ENCODE measurements around the gene KRT78.

The KRT78 gene

GRCh38 chr12:52838609-52839435, 10.0 kb downstream of the KRT78 start:
- DNase-seq (ENCODE audit: low spot score), result no peak

- DNase-seq (ENCODE audit: low spot score), result no peak
These were observed 10.8 kb downstream of the KRT78 start for GRCh38 chr12:52837781-52838608.

DNA sequence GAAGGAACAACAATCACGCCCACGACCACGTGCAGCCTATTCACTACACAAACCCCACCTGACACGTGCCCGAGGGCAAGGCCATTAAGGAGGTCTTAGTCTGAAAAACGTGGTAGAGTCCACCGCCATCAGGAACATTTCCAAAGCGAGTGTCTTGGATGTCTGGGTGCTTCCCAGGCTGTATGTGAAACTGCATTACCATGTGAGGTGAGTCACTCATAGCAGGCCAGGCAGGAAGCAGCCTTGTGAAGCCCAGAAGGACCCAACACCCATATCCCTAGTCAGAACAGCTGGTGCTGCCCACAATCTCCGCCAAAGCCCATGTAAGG, 11.4 kb downstream of the KRT78 start:
- peak; percentile 39 for DNase-seq (ENCODE audit: low spot score)

- no peak for DNase-seq (ENCODE audit: low spot score)
These were observed 12.0 kb downstream of the KRT78 start for GRCh38 chr12:52836491-52837412.

DNA sequence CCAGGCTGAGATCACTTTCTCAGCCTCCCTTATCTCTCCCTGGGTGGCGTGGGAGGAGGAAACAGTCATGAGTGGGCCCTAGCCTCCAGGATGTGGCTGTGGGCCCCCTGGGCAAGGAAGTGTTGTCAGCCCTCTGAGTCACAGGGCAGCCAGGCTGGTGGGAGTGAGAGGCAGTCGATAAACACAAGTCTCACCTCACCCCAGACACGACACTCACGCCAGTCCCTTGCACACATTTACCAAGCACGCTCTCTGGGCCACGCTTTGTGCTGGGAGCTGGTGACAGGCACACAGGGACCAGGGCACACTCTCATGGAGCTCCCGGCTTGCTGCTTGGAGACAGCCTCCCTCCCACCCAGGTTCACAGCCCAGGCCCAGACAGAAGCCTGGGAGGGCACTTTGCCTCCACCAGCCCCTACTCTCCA, 12.7 kb downstream of the KRT78 start:
- DNase-seq (ENCODE audit: low spot score), result no peak

GRCh38 chr12:52835271-52836041, 13.3 kb downstream of the KRT78 start:
- no peak for DNase-seq (ENCODE audit: low spot score)

- DNase-seq (ENCODE audit: low spot score), result no peak
These were observed 14.1 kb downstream of the KRT78 start for GRCh38 chr12:52834727-52835001.

GRCh38 chr12:52833922-52834726, 14.7 kb downstream of the KRT78 start, which contains the start of gene KRT79:
KRT79 (minus strand) TSS chr12:52834311; CDS start chr12:52834260, 51 bp downstream.
- DNase-seq (ENCODE audit: low spot score), result no peak

DNA sequence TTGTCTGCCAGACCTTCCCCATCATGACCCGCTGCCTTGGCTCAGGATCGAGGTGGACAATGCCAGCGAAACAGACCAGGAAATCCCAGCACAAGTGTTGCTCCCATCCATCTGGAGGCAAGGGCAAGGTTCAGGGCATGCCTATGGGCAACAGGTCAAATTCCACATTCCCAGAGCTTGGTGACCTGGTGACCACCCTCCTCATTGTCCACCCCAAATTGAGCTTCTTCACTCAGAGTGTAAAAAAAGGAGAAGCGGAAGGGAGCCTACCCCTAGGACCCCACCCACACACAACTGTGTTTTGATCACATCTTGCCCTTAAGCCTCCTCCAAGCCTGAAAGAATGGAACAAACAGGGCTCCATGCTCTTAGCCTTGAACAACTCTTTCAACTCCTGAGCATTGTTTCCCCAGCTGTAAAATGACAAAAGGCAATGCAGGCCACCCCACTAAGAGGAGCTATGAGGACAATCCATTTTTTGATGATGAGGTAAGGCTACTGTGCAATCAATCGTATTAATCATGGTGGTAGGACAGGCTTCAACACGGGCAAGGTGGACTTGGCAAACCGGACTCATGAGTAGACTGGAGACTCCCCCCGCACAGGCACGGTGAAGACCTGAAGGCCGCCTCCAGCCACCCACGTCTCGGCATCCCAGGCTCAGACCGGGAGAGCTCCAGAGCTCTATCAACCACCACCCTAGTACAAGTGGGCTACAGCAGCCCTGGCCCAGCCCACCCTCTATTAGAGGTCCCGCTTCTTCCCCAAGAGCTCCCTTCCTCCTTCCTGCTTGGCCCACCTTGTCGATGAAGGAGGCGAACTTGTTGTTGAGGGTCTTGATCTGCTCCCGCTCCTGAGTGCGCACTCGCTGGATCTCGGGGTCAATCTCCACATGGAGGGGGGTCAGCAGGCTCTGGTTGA, 15.5 kb downstream of the KRT78 start:
- no peak for DNase-seq (ENCODE audit: low spot score)

DNA sequence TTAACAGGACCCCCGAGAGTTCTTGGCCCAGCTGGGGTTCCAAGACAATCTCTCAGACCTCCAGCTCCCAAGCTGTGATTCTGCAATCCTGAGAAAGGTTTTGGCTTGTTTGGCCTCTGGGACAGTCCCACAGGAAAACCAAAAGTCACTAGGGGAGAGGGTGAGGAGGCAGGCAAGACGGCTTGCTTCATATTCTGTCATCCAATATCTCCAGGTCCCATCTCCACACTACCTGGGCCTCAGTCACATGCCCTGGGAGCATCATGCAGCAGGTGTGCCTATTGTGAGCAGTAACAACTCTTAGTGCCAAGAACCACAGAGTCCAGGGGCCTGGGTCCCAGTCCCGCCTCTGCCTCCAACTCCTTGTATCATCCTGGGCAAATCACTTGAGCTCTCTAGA, 16.3 kb downstream of the KRT78 start:
- DNase-seq (ENCODE audit: low spot score), result no peak

GRCh38 chr12:52831251-52831650, 17.5 kb downstream of the KRT78 start:
- DNase-seq (ENCODE audit: low spot score), result no peak

DNA sequence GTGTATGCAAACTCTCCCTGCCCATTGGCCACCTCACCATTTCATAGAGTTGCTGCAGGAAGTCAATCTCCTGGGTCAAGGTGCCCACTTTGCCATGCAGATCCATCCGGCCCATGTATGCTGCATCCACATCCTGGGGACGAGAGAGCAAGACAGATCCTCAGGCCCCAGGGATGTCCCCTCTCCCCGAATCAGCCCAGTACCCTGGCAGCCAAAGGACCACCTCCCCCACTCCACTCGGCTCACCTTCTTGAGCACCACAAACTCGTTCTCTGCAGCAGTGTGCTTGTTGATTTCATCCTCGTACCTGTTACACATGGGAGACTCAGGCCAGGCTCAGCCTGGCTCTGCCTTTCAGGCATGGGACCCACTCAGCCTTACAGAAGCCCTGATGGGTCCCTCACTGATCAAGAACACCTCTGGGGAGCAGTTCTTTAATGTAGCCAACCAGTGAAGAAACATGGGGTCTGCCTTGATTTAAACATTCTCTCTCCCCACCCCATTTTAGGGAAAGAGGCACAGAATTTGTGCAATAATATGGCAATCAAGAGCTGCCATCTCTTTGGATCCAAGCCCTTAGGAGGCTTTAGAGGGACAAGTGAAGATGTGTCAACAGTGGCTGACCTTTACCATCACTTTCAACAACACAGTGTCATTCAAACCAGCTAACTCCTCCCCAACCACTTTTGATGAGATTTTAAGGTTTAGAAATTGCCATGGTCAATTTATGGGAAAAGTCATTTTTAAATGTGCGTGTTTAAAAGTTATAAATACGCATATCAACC, 18.6 kb downstream of the KRT78 start:
- no peak for DNase-seq (ENCODE audit: low spot score)

DNA sequence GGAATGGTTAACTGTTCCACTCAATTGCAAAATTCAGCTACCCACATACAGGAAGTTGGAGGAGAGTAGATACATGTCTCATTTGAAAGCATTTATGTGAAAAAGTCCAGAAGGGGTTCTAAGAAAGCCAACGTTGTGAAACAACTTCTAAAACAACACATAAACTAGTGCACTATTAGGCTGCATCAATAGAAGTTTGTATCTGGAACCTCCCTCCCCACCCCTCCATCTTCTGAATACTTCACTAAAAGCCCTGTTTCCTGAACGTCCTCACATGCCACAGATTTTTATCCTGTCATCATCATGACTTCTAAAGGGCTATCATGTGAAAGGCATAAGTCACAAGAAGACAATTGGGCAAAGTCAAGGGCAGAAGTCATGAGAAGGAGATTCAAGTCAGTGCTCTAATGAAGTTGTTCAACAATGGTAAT, 20.2 kb downstream of the KRT78 start:
- DNase-seq (ENCODE audit: low spot score), result no peak

GRCh38 chr12:52828156-52828555, 20.6 kb downstream of the KRT78 start:
- DNase-seq (ENCODE audit: low spot score), result no peak

DNA sequence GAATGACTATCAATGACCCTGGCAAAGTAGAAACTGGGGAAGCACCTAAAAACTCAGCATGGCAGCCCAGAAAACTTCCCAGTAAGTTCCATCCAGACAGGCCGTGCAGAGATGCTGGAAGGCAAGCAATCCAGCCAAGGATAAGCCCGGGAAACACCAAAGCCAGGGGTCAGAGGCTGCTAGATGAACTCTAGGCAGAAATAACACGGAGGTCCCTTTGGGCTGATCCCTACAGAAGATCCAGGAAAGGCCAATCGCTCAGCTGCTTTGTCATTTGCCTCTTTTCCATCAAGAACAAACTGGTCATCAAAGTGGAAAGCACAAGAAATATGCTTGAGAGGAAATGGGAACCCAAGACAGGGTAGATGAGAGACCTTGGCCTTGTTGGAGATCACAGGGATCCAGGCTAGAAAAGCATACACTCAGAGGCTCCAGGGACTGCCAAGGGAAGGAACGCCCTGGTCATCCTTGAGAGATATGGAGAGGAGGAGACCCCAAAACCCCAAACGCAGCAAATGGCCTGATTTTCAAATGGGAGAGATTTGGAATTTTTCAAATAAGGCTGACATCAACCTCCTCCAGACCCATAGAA, 21.2 kb downstream of the KRT78 start:
- DNase-seq (ENCODE audit: low spot score), result no peak

- no peak for DNase-seq (ENCODE audit: low spot score)
These were observed 21.9 kb downstream of the KRT78 start for GRCh38 chr12:52826611-52827498.

- DNase-seq (ENCODE audit: low spot score), result no peak
These were observed 22.8 kb downstream of the KRT78 start for GRCh38 chr12:52825961-52826360.

Measured in SW480 (cell line).